H1 (cell line): ENCODE measurements around the gene DPYSL3. TPM values are rescaled to one million over a fixed set of nuclear protein-coding genes. Genes with fewer than 3 reads are reported as not detected.

Experiments
- polyA plus RNA-seq, 7 experiments: library from polyadenylated mRNA; depleted of rRNA in 3 of 7; stranded (reverse) in 5 of 7; unstranded in 2 of 7; fragments of >200 nt in 5 of 7; fragments of 200-250 nt in 2 of 7; gene quantifications; 1 replicate in 5 of 7; 2 replicates in 1 of 7; 4 replicates in 1 of 7; pipeline versions ENCODE4 v1.2.1 to v1.2.3, GENCODE V29; 2011 to 2013; ENCODE audit warnings: missing spikeins in 2 of 7, mixed read lengths in 2 of 7
- total RNA-seq: library from RNA; stranded (reverse); fragmentation: NEBNext Ultra II Directional; extraction: Animal tissue kit (Norgen Biotek cat#: 25700); gene quantifications from 2 replicates; pipeline ENCODE4 v1.2.1, GENCODE V29; 2021
- TF ChIP-seq, protein P1 (sequence below): fragments of 300-600 bp; sonication (generic); IDR thresholded peaks from 2 replicates; pipeline ENCODE4 v1.7.1; 2012; ENCODE audit warnings: low read length, moderate library complexity, mild to moderate bottlenecking, inconsistent platforms; ENCODE audit not compliant: insufficient replicate concordance

The DPYSL3 gene
- total and polyA plus RNA-seq, 2 of the 8 experiments (the other 6 are each of a cell fraction or from before 2014, with no cell fraction given), result 268 to 387 TPM

DNA sequence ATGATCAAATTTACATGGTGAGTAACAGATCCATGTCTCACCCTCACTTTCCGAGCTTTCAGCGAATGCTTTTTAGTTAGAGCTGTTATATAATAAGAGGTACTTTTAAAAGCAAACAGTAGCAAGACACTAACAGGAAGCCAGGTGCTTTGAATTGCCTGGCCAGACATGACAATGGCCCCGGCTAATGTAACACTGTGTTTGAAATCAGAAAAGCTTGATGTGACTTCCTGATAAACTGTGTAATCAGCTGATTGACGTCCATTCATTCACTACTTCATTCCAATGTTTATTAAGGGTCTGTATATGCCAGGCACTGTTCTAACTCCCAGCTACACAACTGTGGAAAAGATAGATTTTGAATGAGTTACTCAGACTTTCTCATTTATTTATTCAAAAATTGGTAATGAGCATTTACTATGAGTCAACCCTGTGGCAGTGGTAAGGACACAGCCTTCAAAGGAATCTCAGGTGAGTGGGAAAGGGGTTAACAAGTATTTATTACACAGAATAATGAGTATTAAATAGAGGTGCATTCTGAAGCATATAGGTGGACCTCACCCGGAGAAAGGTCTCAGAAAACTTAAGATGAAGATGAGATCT is 26.6 kb downstream of the DPYSL3 start (continued):
- TF ChIP-seq, protein P1, sequence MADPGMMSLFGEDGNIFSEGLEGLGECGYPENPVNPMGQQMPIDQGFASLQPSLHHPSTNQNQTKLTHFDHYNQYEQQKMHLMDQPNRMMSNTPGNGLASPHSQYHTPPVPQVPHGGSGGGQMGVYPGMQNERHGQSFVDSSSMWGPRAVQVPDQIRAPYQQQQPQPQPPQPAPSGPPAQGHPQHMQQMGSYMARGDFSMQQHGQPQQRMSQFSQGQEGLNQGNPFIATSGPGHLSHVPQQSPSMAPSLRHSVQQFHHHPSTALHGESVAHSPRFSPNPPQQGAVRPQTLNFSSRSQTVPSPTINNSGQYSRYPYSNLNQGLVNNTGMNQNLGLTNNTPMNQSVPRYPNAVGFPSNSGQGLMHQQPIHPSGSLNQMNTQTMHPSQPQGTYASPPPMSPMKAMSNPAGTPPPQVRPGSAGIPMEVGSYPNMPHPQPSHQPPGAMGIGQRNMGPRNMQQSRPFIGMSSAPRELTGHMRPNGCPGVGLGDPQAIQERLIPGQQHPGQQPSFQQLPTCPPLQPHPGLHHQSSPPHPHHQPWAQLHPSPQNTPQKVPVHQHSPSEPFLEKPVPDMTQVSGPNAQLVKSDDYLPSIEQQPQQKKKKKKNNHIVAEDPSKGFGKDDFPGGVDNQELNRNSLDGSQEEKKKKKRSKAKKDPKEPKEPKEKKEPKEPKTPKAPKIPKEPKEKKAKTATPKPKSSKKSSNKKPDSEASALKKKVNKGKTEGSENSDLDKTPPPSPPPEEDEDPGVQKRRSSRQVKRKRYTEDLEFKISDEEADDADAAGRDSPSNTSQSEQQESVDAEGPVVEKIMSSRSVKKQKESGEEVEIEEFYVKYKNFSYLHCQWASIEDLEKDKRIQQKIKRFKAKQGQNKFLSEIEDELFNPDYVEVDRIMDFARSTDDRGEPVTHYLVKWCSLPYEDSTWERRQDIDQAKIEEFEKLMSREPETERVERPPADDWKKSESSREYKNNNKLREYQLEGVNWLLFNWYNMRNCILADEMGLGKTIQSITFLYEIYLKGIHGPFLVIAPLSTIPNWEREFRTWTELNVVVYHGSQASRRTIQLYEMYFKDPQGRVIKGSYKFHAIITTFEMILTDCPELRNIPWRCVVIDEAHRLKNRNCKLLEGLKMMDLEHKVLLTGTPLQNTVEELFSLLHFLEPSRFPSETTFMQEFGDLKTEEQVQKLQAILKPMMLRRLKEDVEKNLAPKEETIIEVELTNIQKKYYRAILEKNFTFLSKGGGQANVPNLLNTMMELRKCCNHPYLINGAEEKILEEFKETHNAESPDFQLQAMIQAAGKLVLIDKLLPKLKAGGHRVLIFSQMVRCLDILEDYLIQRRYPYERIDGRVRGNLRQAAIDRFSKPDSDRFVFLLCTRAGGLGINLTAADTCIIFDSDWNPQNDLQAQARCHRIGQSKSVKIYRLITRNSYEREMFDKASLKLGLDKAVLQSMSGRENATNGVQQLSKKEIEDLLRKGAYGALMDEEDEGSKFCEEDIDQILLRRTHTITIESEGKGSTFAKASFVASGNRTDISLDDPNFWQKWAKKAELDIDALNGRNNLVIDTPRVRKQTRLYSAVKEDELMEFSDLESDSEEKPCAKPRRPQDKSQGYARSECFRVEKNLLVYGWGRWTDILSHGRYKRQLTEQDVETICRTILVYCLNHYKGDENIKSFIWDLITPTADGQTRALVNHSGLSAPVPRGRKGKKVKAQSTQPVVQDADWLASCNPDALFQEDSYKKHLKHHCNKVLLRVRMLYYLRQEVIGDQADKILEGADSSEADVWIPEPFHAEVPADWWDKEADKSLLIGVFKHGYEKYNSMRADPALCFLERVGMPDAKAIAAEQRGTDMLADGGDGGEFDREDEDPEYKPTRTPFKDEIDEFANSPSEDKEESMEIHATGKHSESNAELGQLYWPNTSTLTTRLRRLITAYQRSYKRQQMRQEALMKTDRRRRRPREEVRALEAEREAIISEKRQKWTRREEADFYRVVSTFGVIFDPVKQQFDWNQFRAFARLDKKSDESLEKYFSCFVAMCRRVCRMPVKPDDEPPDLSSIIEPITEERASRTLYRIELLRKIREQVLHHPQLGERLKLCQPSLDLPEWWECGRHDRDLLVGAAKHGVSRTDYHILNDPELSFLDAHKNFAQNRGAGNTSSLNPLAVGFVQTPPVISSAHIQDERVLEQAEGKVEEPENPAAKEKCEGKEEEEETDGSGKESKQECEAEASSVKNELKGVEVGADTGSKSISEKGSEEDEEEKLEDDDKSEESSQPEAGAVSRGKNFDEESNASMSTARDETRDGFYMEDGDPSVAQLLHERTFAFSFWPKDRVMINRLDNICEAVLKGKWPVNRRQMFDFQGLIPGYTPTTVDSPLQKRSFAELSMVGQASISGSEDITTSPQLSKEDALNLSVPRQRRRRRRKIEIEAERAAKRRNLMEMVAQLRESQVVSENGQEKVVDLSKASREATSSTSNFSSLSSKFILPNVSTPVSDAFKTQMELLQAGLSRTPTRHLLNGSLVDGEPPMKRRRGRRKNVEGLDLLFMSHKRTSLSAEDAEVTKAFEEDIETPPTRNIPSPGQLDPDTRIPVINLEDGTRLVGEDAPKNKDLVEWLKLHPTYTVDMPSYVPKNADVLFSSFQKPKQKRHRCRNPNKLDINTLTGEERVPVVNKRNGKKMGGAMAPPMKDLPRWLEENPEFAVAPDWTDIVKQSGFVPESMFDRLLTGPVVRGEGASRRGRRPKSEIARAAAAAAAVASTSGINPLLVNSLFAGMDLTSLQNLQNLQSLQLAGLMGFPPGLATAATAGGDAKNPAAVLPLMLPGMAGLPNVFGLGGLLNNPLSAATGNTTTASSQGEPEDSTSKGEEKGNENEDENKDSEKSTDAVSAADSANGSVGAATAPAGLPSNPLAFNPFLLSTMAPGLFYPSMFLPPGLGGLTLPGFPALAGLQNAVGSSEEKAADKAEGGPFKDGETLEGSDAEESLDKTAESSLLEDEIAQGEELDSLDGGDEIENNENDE, result no peak
